Common myeloid progenitor, CD34-positive (primary cell): Measurements from ENCODE around the gene TJAP1.

Experiments used
- CTCF ChIA-PET: fragments of 350-600 bp; sonication (Branson Sonifier 250); formaldehyde crosslinking; loops from one replicate; lab custom pipeline; 2021; ENCODE audit warnings: antibody characterized with exemption; lab: Charles Lee
- POLR2A ChIA-PET: fragments of 350-600 bp; sonication (Branson Sonifier 250); formaldehyde crosslinking; loops from one replicate; lab custom pipeline; 2021; ENCODE audit warnings: antibody characterized with exemption; lab: Charles Lee
- DNase-seq, 3 donors: peaks; one replicate each; pipeline versions ENCODE4 v3.0.0 to v3.0.0-alpha.2; 2013
- H3K27ac ChIP-seq, 2 experiments: 1 replicate in 1 of 2; 2 replicates in 1 of 2; pipeline ENCODE4 v1.7.0; 2013; ENCODE audit warnings: inconsistent platforms in 2 of 2, low read length in 2 of 2, mild to moderate bottlenecking in 2 of 2, low read depth in 1 of 2, moderate library complexity in 1 of 2; ENCODE audit not compliant: severe bottlenecking in 2 of 2, insufficient read depth in 1 of 2, poor library complexity in 1 of 2
- H3K27me3 ChIP-seq, 5 experiments: replicated peaks in 2 of 5; 1 replicate in 3 of 5; 2 replicates in 2 of 5; pipeline versions ENCODE4 v1.6.1 to v1.7.0; 2013; ENCODE audit warnings: low read length in 4 of 5, mild to moderate bottlenecking in 2 of 5, moderate library complexity in 2 of 5, inconsistent platforms in 1 of 5; ENCODE audit not compliant: insufficient read depth in 5 of 5, control insufficient read depth in 4 of 5
- H3K36me3 ChIP-seq, 4 experiments: 1 replicate in 2 of 4; 2 replicates in 2 of 4; pipeline versions ENCODE4 v1.6.1 to v1.7.0; 2013; ENCODE audit warnings: low read length in 3 of 4, control low read depth in 1 of 4, mild to moderate bottlenecking in 1 of 4; ENCODE audit not compliant: control insufficient read depth in 4 of 4, insufficient read depth in 4 of 4
- H3K4me1 ChIP-seq, 4 experiments: 1 replicate in 3 of 4; 2 replicates in 1 of 4; pipeline versions ENCODE4 v1.6.1 to v1.7.1; 2013; ENCODE audit warnings: low read length in 3 of 4, mild to moderate bottlenecking in 3 of 4, control low read depth in 1 of 4, inconsistent platforms in 1 of 4, moderate library complexity in 1 of 4; ENCODE audit not compliant: control insufficient read depth in 4 of 4, insufficient read depth in 4 of 4; ENCODE audit errors: control extremely low read depth in 1 of 4
- H3K4me3 ChIP-seq, 7 experiments: 1 replicate in 4 of 7; 2 replicates in 3 of 7; pipeline versions ENCODE4 v1.5.1 to v1.7.0; 2013; ENCODE audit warnings: mild to moderate bottlenecking in 7 of 7, low read length in 6 of 7, moderate library complexity in 6 of 7, inconsistent platforms in 2 of 7, low read depth in 2 of 7, control low read depth in 1 of 7; ENCODE audit not compliant: insufficient read depth in 4 of 7, control insufficient read depth in 1 of 7; ENCODE audit errors: extremely low read depth in 1 of 7
- H3K9me3 ChIP-seq, 5 experiments: 1 replicate in 4 of 5; 2 replicates in 1 of 5; pipeline versions ENCODE4 v1.6.1 to v1.7.1; 2013; ENCODE audit warnings: low read length in 4 of 5, mild to moderate bottlenecking in 2 of 5, inconsistent platforms in 1 of 5, low read depth in 1 of 5, moderate library complexity in 1 of 5; ENCODE audit not compliant: control insufficient read depth in 4 of 5, insufficient read depth in 2 of 5; ENCODE audit errors: control extremely low read depth in 1 of 5
- WGBS: methylation state at CpG from one replicate; pipeline ENCODE4 v1.1.5; 2013; ENCODE audit not compliant: insufficient coverage; 5-methylcytosine and 5-hydroxymethylcytosine counted together

TJAP1 gene

GRCh38 chr6:43444036-43444435, 33.3 kb upstream of the TJAP1 start:
- Histone ChIP-seq H3K9me3 (no peaks in the 10 kb centered on the region), H3K36me3 (peaks cover 3 to 74% (median 36%) of the 10 kb centered on the region in 4 experiments), H3K27me3 (no peaks in the 10 kb centered on the region), H3K27ac (no peak overlapping the region), H3K4me1 (no peaks in the 10 kb centered on the region), H3K4me3 (no peak overlapping the region)
- POLR2A ChIA-PET: no interaction called here
- DNase-seq: no peak
- WGBS: 100% methylated on average over 8 of the region's 10 CpGs
- CTCF ChIA-PET: interaction anchor here (1.3 to 1.6 kb wide), 3 partner anchors 9 to 73 kb away, joined by 3 to 5 read pairs (median 5); no protein-coding TSS in a partner anchor

DNA sequence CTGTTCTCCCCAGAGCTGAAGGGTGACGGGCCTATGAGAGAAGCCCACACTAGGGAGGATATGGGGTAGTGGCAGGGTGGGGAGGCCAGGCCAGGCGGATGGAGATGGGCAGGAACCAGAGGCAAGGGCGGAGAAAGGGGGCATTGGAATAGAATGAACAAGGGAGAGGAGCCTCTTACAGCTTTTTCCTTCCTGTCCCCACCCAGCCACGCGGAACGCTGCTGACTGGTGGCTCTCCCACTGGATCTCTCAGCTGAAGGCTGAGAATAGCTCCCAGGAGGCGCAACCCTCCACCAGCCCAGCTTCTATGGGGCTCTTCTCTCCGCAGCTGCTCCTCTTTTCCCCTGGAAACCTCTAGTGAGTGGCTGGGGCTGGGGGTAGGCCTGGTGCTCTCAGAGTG, 32.8 kb upstream of the TJAP1 start:
- peaks cover 3 to 79% (median 38%) of the 10 kb centered on the region in 4 experiments for H3K36me3 ChIP-seq
- no peaks in the 10 kb centered on the region for H3K4me1 ChIP-seq
- no peaks in the 10 kb centered on the region for H3K9me3 ChIP-seq
- CTCF ChIA-PET: interaction anchor here (1.3 to 1.6 kb wide), 2 partner anchors 9 to 10 kb away, joined by 5 read pairs; no protein-coding TSS in a partner anchor
- no peak overlapping the region for H3K4me3 ChIP-seq
- POLR2A ChIA-PET: no interaction called here
- 87% methylated on average over 6 of the region's 8 CpGs for WGBS
- H3K27ac ChIP-seq: no peak overlapping the region
- H3K27me3 ChIP-seq: no peaks in the 10 kb centered on the region
- no peak for DNase-seq

- peaks cover 3 to 86% (median 46%) of the 10 kb centered on the region in 4 experiments for H3K36me3 ChIP-seq
- H3K4me3 ChIP-seq: no peak overlapping the region
- DNase-seq: no peak
- no peaks in the 10 kb centered on the region for H3K27me3 ChIP-seq
- CTCF ChIA-PET: interaction anchor here (2.9 kb wide), 1 partner anchor 12 kb away, joined by 7 read pairs; no protein-coding TSS in a partner anchor
- no peak overlapping the region for H3K27ac ChIP-seq
- no peaks in the 10 kb centered on the region for H3K4me1 ChIP-seq
- no peaks in the 10 kb centered on the region for H3K9me3 ChIP-seq
- WGBS: 99% methylated on average over 16 of the region's 16 CpGs
- POLR2A ChIA-PET: no interaction called here
Observed at GRCh38 chr6:43445576-43445975, 31.8 kb upstream of the TJAP1 start.

DNA sequence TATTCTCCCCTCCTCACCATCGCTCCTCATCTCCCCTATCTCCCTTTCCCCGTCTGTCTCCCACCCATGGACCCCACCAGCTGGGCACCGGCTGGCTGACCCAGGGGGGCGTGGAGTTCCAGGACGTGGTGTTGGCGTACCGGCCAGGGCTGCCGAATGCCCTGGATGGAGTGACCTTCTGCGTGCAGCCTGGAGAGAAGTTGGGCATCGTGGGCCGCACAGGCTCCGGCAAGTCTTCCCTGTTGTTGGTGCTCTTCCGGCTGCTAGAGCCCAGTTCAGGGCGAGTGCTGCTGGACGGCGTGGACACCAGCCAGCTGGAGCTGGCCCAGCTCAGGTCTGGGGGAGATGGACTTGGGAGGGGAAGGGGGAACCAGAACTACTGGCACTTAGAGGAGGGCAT, 29.8 kb upstream of the TJAP1 start:
- DNase-seq: no peak
- WGBS: 93% methylated on average over 16 of the region's 16 CpGs
- Histone ChIP-seq H3K36me3 (peaks cover 3 to 81% (median 53%) of the 10 kb centered on the region in 4 experiments), H3K4me3 (no peak overlapping the region), H3K4me1 (no peaks in the 10 kb centered on the region), H3K27me3 (no peaks in the 10 kb centered on the region), H3K27ac (no peak overlapping the region), H3K9me3 (no peaks in the 10 kb centered on the region)
- ChIA-PET POLR2A (no interaction called here), CTCF (interaction anchor here (0.9 to 2.9 kb wide), 3 partner anchors 14 to 51 kb away, joined by 3 to 7 read pairs (median 3); no protein-coding TSS in a partner anchor)

DNA sequence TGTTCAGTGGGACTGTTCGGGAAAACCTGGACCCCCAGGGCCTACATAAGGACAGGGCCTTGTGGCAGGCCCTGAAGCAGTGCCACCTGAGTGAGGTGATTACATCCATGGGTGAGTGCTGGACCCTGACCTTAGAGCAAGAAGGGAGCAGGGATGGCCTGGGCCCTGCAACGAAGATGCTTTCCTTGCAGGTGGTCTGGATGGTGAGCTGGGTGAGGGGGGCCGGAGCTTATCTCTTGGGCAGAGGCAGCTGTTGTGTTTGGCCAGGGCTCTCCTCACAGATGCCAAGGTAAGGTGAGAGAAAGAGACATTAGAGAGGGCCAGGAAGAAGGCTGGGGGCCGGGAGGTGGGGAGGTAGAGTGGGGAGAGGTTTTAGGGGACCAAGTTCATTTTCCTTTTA, 28.5 kb upstream of the TJAP1 start:
- Histone ChIP-seq H3K27me3 (no peaks in the 10 kb centered on the region), H3K9me3 (no peaks in the 10 kb centered on the region), H3K27ac (no peak overlapping the region), H3K4me1 (no peaks in the 10 kb centered on the region), H3K36me3 (peaks cover 0 to 76% (median 44%) of the 10 kb centered on the region in 4 experiments), H3K4me3 (no peak overlapping the region)
- CTCF ChIA-PET: no interaction called here
- 96% methylated on average over 4 of the region's 4 CpGs for WGBS
- DNase-seq: no peak
- POLR2A ChIA-PET: no interaction called here

DNA sequence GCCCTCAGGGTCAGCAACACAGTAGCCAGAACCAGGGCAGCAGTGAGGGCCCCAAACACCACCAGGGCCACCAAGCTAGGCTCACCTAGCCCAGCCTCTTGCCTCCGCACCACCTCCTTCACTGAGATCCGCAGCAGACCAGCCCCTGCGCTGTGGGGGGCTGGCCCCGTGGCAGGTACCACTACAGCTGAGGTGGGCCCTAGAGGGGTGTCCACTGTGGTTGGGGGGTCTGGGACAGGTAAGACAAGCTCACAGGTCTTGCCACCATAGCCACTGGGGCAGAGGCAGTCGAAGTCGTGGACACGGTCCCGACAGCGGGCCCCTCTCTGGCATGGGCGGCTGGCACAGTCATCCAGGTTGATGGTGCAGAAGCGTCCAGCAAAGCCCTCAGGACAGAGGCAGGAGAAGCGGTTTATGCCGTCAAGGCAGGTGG, 26.7 kb upstream of the TJAP1 start:
- WGBS: 90% methylated on average over 13 of the region's 13 CpGs

GRCh38 chr6:43451348-43451747, 26.0 kb upstream of the TJAP1 start:
- H3K36me3 ChIP-seq: peaks cover 0 to 52% (median 32%) of the 10 kb centered on the region in 4 experiments
- ChIA-PET CTCF (interaction anchor here (1.0 to 1.5 kb wide), 2 partner anchors 11 to 42 kb away, joined by 3 read pairs; no protein-coding TSS in a partner anchor), POLR2A (no interaction called here)
- WGBS: no CpG with 5 or more reads among the region's 4 CpGs
- no peak overlapping the region for H3K27ac ChIP-seq
- no peak overlapping the region for H3K4me3 ChIP-seq
- peaks cover 0 to 15% (median 14%) of the 10 kb centered on the region in 4 experiments for H3K4me1 ChIP-seq
- peaks cover 0 to 21% (median 4%) of the 10 kb centered on the region in 5 experiments for H3K27me3 ChIP-seq
- DNase-seq: no peak
- no peaks in the 10 kb centered on the region for H3K9me3 ChIP-seq

More for the DNA sequence above, 26.7 kb upstream of the TJAP1 start:
- H3K27ac ChIP-seq: no peak overlapping the region
- H3K36me3 ChIP-seq: peaks cover 0 to 58% (median 35%) of the 10 kb centered on the region in 4 experiments
- H3K4me3 ChIP-seq: no peak overlapping the region
- CTCF ChIA-PET: interaction anchor here (1.0 to 1.5 kb wide), 3 partner anchors 12 to 55 kb away, joined by 3 read pairs; no protein-coding TSS in a partner anchor
- H3K4me1 ChIP-seq: peaks cover 0 to 12% (median 10%) of the 10 kb centered on the region in 4 experiments
- POLR2A ChIA-PET: no interaction called here
- H3K27me3 ChIP-seq: peaks cover 0 to 14% (median 0%) of the 10 kb centered on the region in 5 experiments
- no peaks in the 10 kb centered on the region for H3K9me3 ChIP-seq
- DNase-seq: no peak
